NCI-H1105 treated with DMSO at 0.1 percent for 48 hours (cell line): ENCODE results near the gene MTLN.
"Not testable (repeated sequence)": the region's sequence is repeated elsewhere in the genome, so short reads cannot be mapped to it uniquely, and the experiment has no call there.

Experiments
- DNase-seq: peaks from one replicate; lab custom pipeline; 2025; lab: John Stamatoyannopoulos, UW

Gene MTLN

DNA sequence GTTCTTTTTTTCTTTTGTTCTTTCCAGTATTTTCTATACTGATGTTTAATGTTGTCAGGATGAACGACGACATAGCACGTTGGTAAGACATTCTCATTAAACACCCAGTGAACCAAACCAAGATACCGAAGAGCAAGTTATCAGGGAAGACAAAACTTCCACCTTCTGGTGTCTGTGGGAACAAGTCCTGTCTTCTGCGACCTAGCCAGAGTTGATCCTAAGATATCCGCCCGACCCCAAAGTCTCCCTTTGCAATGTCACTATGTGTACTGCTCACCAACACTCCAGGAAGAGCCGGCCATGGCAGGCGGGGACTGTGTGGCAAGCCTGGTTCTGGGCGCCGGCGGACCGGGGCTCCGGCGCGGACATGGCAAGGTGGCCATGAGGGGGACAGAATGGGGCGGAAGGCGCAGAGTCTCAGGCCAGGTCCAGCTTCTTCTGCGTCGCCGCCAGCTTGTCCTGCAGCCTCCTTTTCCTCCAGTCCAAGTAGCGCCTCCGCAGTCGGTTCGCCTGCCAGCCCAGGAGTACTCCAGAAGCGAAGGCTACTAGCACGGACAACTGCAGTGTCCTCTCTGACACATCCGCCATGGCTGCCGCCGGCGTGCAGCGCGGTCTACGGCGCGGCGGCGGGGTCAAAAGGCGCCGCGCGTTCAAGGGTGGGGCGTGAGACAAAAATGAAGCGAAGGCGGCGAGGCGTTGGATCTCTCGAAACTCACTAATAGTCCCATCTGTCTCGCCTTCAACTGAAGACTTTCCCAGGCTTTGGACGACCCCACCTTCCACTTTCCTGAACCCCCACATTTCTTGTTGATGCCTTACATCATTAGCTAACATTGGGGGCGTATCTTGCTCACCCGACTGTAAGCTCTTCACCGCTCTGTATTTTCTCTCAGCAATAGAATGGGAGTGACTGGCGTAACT is at the start of gene MTLN:
TSS of gene MTLN (minus strand) at position 610 of the 921 bp plus-strand sequence. CDS start at position 588, 22 bp downstream.
- peak; percentile 56 for DNase-seq

GRCh38 chr2:110261910-110262309 is 49.6 kb upstream of the MTLN start:
- DNase-seq = not testable (repeated sequence)

GRCh38 chr2:110248081-110248795 is 35.9 kb upstream of the MTLN start:
- DNase-seq = not testable (repeated sequence)

GRCh38 chr2:110245488-110246435 is 33.4 kb upstream of the MTLN start:
- not testable (repeated sequence) for DNase-seq

DNA sequence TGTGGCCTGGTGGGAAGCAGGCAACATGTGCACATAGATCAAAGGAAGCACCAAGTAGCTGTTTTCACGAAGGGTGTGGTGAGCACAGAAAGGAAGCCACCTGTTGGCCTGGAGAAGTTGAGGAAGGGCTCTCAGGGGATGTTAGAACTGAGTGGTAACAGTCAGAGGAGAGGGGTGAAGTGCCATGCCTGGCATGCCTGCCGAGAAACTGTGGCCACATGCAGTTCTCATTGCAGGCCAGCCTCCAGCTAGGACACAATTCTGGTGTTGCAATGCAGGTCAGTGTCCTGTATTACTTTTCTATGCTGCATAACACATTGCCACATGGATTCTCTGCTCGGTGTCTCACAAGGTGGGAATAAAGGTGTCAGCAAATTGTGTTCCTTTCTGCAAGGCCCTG is 30.9 kb upstream of the MTLN start:
- DNase-seq = not testable (repeated sequence)

GRCh38 chr2:110234514-110234913 is 22.2 kb upstream of the MTLN start:
- DNase-seq = not testable (repeated sequence)

DNA sequence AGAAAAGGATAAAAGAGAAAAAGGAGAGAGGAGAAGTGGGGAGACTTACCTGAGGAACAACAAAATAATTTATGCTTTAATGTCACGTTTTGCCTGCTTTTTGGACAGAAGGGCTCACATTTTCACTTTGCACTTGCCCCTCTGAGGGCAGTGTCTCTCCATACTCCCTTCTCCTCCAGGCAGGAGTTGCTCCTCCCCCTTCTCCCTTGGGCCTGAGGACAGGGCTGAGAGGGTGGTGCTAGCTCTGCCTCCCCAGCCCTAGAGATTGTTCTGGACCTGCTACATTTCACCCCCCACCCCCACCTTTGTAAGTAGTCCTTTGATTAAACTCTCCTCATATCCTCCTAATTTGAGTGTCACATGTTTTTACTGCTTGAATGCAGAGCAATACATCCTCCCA is 17.5 kb upstream of the MTLN start:
- not testable (repeated sequence) for DNase-seq

DNA sequence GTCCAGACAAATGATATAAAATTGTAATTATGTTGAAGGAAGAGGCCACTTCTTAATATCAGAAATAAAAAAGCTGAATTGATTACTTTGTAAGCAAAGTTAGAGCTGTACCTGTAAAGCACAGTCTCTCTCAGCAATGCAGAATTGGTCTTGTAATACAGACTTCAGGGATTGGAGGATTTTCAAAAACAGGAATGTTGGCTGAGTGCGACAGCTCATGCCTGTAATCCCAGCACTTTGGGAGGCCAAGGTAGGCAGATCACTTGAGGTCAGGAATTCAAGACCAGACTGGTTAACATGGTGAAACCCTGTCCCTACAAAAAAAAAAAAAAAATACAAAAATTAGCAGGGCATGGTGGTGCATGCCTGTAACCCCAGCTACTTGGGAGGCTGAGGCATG is 10.3 kb upstream of the MTLN start:
- DNase-seq = not testable (repeated sequence)

- no peak for DNase-seq
These were observed 9.6 kb upstream of the MTLN start for GRCh38 chr2:110221938-110222337.

- no peak for DNase-seq
These were observed 7.8 kb upstream of the MTLN start for GRCh38 chr2:110220190-110220564.

DNA sequence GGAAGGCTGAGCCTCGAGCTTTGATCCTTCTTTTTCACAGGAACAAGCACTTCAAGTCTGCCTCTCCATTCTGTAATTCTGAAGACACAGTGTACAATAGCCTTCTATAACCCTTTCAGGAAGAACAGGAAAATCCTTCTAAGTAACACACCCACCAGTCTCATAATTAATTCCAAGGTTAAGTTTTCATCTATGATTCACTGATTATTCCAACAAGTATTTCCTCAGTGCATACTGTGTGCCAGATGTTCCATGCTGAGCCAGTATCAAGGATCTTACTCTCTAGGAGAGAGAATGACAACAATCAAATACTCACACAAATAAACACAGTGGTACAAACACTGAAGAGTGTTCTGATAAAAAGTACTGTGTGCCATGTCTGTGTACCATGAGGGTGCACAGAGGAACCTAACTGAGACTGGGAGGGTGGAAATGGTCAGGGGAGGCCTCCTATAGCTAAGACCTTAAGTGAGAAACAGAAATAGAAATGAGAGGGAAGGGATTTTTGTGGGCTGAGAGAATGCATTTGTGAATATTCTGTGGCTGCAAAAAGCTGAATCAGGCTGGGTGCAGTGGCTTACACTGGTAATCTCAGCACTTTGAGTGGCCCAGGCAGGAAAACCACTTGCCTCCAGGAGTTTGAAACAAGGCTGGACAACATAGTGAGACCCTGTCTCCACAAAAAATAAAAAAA is 7.3 kb upstream of the MTLN start:
- no peak for DNase-seq

DNA sequence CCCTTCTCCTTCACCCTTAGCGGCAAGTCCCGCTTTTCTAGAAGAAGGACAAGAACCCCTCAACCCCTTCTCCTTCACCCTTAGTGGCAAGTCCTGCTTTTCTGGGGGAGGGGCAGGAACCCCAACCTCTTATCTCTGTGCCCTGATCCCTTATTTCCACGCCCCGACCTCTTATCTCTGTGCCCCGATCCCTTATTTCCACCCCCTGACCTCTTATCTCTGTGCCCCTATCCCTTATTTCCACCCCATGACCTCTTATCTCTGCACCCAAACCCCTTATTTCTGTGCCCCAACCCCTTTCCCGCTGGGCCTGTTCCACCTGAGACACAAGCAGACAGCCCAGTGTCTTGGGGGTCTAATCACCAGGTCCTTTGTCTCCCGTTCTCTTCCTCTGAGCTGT is 6.5 kb upstream of the MTLN start:
- DNase-seq = not testable (repeated sequence)

DNA sequence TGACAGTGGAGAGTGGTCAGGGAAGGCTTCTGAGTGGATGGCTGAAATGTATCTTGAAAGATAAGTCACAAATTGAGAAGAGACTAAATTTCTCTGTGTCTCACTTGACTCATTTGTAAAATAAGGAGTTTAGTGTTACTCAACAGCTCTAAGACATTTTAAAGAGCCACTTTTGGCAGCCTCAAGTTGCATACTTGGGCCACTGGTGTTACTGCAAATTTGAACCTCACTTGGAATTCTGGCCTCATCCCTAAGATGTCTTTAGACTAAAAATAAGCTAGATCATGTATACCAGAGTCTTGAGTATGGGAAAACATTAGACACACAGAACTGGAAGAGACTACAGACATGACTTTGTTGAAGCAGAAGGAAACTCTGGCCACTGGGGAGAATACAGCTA is 4.5 kb upstream of the MTLN start:
- no peak for DNase-seq

DNA sequence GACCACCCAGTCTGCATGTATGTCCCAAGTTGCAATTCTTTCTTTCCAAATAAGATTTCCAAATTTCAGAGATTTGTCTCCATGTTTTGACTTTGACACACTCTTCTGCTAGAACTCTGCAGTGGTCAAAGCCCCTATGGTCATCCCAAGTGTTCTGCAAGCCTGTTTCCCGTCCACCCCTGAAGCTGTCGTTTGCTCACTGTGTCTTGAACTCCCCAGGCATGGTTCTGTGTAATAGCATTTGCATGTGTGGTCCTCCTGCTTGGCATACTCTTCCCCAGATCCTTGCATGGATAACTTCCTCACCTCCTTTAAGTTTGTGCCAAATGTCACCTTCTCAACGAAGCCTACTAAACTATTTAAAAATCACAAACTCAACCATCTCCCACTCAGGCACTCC is 3.9 kb upstream of the MTLN start:
- DNase-seq = no peak

- no peak for DNase-seq
These were observed 3.3 kb upstream of the MTLN start for GRCh38 chr2:110215566-110216158.

- no peak for DNase-seq
These were observed 2.7 kb upstream of the MTLN start for GRCh38 chr2:110215091-110215490.

- not testable (repeated sequence) for DNase-seq
These were observed 1.2 kb upstream of the MTLN start for GRCh38 chr2:110213522-110213921.

DNA sequence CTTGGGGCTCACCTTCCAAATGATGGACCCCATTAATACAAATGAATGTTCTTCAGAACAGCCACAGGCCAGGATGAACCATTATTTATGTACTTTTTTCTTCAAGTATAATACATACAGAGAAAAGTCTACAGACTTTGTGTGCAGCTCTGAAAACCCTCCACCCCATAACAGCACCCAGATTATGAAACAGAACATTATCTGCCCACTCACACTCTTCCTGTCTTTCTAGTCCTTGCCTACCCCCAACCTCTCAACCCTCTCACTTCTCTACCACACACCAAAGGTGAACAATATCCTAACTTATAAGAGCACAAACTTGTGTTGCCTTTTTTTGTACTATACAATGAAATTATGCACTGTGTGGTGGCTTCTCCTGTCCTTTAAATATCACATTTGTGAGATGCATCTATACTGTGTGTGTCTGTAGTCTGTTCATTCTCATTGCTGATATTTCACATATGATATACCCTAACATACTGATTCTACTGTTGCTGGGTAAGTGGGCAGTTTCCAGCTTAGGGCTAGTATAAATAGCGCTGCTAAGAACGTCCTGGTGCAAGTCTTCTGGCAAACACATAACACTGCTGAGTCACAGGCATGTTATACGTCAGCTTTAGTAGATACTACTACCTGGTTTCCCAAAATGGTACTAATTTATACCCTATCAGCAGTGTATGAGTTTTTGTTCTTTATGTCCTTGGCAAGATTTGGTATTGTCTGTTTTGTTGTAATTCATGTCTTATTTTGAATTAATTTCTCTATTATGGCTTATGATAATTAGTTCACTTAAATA is 6.5 kb downstream of the MTLN start:
- no peak for DNase-seq

DNA sequence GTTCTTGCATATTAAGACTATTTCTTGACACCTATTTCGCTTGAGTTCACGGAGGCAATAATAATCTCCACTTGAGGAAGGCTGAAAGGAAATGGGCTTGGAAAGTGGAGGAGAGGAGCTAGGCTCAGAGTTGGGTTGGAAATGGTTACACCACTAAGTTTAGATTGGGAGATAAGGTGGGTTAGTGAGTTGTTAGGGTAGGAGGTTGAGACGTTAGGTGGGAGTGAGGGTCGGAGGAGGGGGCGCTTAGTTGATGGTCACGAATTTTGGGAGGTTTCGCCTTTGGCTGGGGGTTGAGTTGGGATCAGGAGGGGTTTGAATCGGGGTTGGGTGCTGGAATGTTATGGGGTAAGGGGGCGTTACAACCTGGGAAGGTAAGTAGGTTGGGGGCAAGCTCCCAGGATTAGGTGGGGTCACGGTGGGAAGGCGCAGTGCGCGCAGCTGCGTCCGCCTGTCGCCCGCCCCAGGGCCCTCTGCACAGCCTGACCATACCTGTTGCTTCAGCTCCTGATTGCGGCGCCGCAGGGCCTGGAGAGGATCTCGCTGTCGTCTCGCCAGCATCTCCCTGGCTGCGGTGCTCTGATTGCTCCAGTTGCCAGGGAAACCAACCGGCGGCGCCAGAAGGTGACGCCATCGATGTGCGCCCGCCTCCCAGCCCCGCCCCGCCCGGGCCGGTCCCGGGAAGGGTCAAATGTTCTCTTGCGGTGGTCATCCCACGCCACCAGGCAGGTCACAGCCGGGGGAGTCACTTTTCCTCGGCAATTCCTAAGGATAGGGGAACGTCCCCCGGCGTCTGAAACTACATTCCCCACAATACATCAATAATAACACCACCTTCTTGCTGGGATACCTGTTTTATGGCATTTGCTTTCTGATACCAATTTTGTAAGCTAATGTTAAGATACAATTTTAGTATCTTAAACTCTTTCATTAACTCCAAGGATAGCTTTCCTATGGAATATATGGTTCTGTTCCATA is 7.7 kb downstream of the MTLN start, which contains the start of gene NPHP1:
TSS of gene NPHP1 (minus strand) at position 606 of the 978 bp plus-strand sequence. CDS start at position 561, 45 bp downstream.
- peak; percentile 74 for DNase-seq
